Rectal smooth muscle tissue (tissue), 1 donor: ENCODE measurements around the gene OR8D2.
"Not testable (repeated sequence)": the region's sequence is repeated elsewhere in the genome, so short reads cannot be mapped to it uniquely, and the experiment has no call there.

Source experiments
- H3K27ac ChIP-seq: one replicate; pipeline ENCODE4 v1.7.0; 2013; ENCODE audit warnings: low read depth, low read length, inconsistent platforms
- H3K27me3 ChIP-seq: one replicate; pipeline ENCODE4 v1.7.0; 2013; ENCODE audit warnings: low read length; ENCODE audit not compliant: control insufficient read depth, insufficient read depth
- H3K36me3 ChIP-seq: one replicate; pipeline ENCODE4 v1.7.0; 2013; ENCODE audit warnings: low read length; ENCODE audit not compliant: control insufficient read depth, insufficient read depth
- H3K4me1 ChIP-seq: one replicate; pipeline ENCODE4 v1.7.0; 2013; ENCODE audit warnings: low read length; ENCODE audit not compliant: control insufficient read depth, insufficient read depth
- H3K4me3 ChIP-seq: one replicate; pipeline ENCODE4 v1.7.0; 2013; ENCODE audit warnings: low read length
- H3K9ac ChIP-seq: one replicate; pipeline ENCODE4 v1.7.0; 2013; ENCODE audit warnings: low read length

Gene OR8D2

DNA sequence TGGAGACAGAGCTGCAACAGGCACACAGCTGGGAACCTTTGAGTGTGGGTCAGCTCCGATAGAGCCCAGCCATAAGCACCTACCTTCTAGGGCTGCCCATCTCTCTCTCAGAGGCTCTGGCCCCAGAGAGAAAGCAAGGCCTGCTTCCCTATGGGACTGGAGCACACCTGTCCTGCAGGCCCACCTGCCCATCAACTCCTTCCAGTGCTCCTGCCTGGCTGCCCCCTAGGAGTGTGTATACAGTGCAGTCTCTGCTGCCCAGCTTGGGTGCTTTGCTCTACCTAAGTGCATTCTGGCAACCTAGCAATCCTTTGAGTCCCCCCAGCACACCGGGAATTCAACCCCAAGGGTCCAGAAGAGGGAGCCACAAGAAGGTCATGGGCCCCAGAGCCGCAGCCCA is 42.8 kb downstream of the OR8D2 start:
- H3K4me1 ChIP-seq, result no peaks in the 10 kb centered on the region
- H3K27ac ChIP-seq, result no peak overlapping the region
- H3K9ac ChIP-seq, result no peak overlapping the region
- no peaks in the 10 kb centered on the region for H3K36me3 ChIP-seq
- H3K4me3 ChIP-seq, result no peak overlapping the region
- H3K27me3 ChIP-seq, result no peaks in the 10 kb centered on the region

DNA sequence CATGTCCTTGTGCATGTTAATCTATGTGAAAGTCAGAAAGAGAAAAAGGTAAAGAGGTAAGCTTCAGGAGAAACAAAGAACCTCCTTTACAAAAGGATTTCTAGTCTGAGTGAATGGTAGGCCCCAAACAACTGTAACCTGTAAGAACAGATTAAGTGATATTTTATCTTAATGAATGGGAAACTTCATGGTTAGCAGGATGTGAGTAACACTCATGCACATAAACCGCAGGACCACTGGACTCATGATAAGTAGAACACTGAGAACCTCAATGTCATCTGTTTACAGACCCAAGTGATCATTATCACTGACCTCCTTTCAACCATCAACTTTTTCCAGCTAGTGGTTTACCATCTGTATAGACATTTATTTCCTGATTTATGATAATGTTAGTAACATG is 43.9 kb downstream of the OR8D2 start:
- Histone ChIP-seq H3K4me1 (no peaks in the 10 kb centered on the region), H3K27me3 (no peaks in the 10 kb centered on the region), H3K9ac (no peak overlapping the region), H3K4me3 (no peak overlapping the region), H3K27ac (no peak overlapping the region), H3K36me3 (no peaks in the 10 kb centered on the region)

GRCh38 chr11:124274000-124274399 is 46.0 kb downstream of the OR8D2 start:
- no peak overlapping the region for H3K4me3 ChIP-seq
- no peaks in the 10 kb centered on the region for H3K27me3 ChIP-seq
- no peak overlapping the region for H3K9ac ChIP-seq
- H3K4me1 ChIP-seq, result no peaks in the 10 kb centered on the region
- H3K36me3 ChIP-seq, result no peaks in the 10 kb centered on the region
- H3K27ac ChIP-seq, result no peak overlapping the region

GRCh38 chr11:124270886-124271285 is 49.1 kb downstream of the OR8D2 start:
- not testable (repeated sequence) for H3K27me3 ChIP-seq, H3K4me3 ChIP-seq, H3K9ac ChIP-seq, H3K4me1 ChIP-seq, H3K27ac ChIP-seq, H3K36me3 ChIP-seq
